GM13977 (cell line): ENCODE measurements around the gene NUDT9.
"Not testable (repeated sequence)": the region's sequence is repeated elsewhere in the genome, so short reads cannot be mapped to it uniquely, and the experiment has no call there.

Experiments
- DNase-seq: peaks from one replicate; pipeline ENCODE4 v3.0.0; 2012; ENCODE audit warnings: low spot score
- CTCF ChIP-seq: IDR thresholded peaks from 2 replicates; pipeline ENCODE4 v1.5.1; 2012; ENCODE audit warnings: mild to moderate bottlenecking, control low read depth; ENCODE audit not compliant: insufficient read depth; ENCODE audit errors: extremely low read depth, missing control alignments
- in situ Hi-C: fragments of 300-500 bp; cut with MboI; formaldehyde crosslinking; loops from one replicate; pipeline ENCODE4 v1.12.0; 2022; ENCODE audit warnings: low sequenced_read_pairs, low pct_unique_long_range_greater_than_20kb, mixed read lengths, inconsistent platforms; ENCODE audit not compliant: unreplicated experiment

NUDT9 gene

GRCh38 chr4:87422104-87423052, at the start of gene NUDT9:
Gene NUDT9 (plus strand): TSS chr4:87422573. CDS start chr4:87422906, 333 bp downstream.
- peak; percentile 83 for DNase-seq
- no peak for TF ChIP-seq CTCF
- in situ Hi-C loops, result no loop called here

- peak; percentile 69 for TF ChIP-seq CTCF
- no peak for DNase-seq
- in situ Hi-C loops, result loop anchor here (10.0 kb wide), 1 partner anchor 89 kb away; no protein-coding TSS in a partner anchor
These were observed 46.6 kb upstream of the NUDT9 start for GRCh38 chr4:87375719-87376291.

- TF ChIP-seq CTCF, result no peak
- no peak for DNase-seq
- in situ Hi-C loops, result loop anchor here (10.0 kb wide), 1 partner anchor 87 kb away; no protein-coding TSS in a partner anchor
These were observed 44.6 kb upstream of the NUDT9 start for GRCh38 chr4:87377816-87378215.

GRCh38 chr4:87382116-87382515, 40.3 kb upstream of the NUDT9 start:
- no peak for TF ChIP-seq CTCF
- no peak for DNase-seq
- in situ Hi-C loops, result no loop called here

- no peak for DNase-seq
- in situ Hi-C loops, result no loop called here
- TF ChIP-seq CTCF, result no peak
These were observed 39.4 kb upstream of the NUDT9 start for GRCh38 chr4:87382931-87383330.

- DNase-seq, in situ Hi-C loops: not testable (repeated sequence)
These were observed 37.8 kb upstream of the NUDT9 start for GRCh38 chr4:87384466-87385132.
